Stimulated activated CD4-positive, alpha-beta T cell treated with anti-CD3 and anti-CD28 coated beads, Interleukin-1b, Interleukin-23, amount 100 ng/mL, for 48 hours (primary cell): ENCODE data around the gene HOXC11.

Source experiments
- DNase-seq: peaks from one replicate; pipeline ENCODE4 v3.0.0-alpha.2; 2020

HOXC11 gene

DNA sequence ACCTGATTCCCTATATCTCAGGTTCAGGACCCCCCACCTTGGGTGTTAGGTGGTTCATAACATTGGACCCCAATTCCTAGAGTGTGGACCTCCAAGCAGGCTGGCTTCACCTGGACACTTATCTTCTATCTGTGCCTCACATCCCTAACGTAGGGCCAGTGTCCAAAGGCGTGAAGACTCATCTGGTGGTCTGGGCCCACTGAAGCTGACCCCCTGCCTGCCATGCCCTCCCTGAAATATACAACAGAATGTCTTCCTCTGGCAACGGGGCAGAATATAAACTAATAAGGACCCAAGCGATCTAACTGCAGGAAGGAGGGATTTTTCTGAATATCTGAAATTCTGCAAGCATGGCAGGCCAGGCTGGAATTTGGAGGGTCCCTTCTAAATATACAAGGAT, 28.7 kb upstream of the HOXC11 start:
- no peak for DNase-seq

GRCh38 chr12:53944907-53945847, 27.7 kb upstream of the HOXC11 start:
- DNase-seq: no peak

- no peak for DNase-seq
These were observed 25.2 kb upstream of the HOXC11 start for GRCh38 chr12:53947743-53948142.

GRCh38 chr12:53948650-53949593, 24.0 kb upstream of the HOXC11 start:
- DNase-seq: no peak

DNA sequence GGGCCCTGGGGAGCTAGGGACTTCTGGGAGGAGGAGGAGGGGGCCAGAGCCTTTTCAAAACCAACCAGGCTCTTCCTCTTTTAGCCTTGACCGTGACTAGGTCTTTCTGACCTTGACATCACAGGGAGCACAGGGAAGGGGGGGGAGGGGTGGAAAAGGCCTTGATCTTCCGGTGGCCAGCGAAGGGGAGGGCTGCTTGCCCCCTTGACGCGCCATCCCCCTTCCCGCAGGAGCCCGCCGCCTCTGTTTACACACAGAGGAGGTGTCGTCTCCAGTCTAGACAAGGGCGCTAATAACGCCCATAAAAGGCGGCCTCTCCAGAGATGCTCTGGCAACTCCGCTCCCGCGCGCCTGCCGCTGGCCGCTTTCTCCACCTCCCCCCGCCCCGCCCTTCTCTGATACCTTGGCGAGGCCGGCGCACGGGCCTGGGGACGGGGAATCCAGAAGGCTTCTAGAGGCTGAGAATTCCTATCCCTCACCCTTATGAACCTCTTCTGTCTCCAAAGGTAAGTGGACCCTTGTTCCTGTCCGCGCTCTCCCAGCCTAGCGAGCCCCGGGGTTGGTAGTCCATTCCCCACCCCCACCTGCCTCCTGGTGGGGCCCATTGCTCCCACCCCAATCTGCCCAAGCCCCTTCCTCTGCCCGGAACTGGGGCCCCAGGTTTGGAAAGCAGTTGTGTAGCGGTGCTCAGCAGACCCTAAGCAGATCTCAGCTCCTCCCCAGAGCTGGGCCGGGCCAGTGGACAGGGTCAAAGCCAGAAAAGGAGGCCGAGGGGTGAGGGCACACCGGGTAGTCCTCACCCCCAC, 23.1 kb upstream of the HOXC11 start:
- no peak for DNase-seq

GRCh38 chr12:53950437-53950773, 22.5 kb upstream of the HOXC11 start:
- DNase-seq: no peak

DNA sequence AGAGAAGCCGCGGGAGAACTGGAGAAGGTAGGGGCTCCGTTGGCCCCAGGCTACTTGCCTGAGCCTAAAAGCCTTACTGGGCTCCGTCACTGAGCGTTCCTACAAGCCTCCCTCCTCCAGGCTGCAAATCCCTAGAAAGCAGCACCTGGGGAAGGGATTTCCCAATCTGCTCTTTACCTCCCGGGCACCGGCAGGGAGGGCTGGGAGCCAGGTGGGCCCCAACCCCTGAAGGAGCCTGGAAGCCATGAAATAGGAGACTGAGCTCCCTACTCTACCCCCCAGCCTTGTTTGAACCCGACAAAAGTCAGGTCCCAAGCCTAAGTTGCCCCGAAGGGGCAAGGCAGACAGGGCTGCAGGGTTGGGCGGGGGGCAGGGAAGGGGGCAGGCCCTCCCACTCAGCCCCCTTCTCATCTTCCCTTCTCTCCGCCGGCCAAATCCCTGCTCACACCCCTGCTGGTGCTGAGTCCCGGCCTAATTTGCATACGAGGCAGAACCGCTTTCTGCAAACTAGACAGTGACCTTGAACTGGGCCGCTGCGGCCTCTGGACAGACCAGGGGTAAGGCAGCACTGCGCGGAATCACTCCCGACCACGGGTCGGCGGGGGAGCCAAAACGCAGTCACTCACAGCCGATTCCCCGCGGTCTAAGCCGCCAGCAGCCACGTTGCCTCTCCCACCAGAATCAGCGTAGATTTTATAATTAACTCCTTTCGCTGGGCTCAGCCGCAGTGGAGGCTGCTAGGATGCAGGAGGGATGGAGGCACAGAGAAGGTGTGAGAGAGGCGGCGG, 21.9 kb upstream of the HOXC11 start:
- no peak for DNase-seq

DNA sequence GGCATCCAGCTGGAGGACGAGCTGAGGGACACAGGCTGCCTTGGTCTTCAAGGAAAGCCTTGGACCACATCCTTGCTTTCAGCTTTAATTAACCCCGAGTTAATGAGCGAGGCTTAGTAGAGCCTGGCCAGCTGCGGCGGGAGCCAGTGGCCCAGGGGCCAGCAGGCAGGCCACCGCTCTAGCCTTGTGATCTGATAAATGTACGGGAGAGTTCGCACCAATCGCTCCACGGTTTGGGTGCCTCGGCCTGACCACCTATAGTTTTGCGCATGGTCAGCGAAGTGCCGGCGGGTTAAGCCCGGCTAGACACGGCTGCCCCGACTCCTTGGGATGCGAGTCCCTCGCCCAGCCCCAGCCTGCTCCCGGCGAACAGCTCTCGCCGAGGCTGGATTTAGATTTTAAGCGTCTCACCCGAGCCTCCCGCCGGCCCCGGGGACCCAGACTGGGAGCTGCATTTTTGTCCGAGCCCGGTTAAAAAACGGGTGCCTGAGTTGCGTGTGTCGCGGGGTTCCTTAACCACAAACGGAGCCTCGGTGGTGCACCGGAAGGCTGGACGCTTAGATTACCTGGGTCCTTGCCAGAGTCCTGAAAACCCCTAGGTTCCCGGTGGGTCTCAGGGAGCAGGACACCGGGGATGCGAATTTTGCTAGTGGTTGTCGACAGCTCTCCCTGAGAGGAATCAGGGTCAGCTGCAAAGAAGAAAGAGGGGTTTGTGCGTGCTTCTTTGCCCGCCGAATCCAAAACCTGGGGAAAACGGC, 21.2 kb upstream of the HOXC11 start:
- no peak for DNase-seq

- no peak for DNase-seq
These were observed 20.6 kb upstream of the HOXC11 start for GRCh38 chr12:53952335-53952694.

DNA sequence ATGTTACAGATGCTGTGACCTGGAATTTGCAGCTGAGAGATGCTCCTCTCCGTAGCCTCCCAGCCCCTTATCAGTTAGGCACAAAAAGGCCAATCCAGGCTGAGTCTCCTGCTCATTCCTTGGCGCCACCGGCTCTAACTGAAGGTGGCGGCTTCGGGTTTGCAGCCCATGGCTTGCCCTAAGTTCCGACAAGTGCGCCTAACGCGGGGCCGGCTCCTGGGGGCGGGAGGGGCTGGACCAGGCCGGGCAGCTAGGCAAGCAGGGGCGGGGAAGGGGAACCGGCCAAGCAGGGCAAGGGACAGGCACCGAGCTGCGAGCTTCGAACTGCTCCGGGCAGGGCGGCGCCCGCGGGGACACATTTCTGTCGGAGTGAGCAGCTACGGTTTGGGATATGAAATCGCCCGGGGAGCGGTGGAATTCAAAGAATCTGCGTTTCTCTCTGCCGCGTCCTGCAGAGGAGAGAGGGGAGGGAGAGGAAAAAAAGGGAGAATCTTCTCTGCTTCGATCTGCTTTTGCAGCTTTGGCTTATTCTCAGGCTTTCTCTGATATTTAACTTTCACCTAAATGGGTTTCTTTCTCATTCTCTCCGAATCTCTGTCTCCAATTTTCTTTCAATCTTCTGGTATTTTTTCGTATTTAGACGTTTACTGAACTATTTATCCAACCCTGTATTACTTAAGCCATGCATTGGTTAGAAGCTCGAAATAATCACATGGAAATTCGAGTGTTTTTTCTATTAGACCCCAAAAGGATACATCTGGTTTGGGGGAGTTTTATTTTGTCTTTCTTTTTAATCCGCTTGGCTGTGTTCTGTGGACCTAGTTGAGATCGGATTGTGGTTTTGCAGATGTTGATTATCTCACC, 19.8 kb upstream of the HOXC11 start:
- DNase-seq: no peak

DNA sequence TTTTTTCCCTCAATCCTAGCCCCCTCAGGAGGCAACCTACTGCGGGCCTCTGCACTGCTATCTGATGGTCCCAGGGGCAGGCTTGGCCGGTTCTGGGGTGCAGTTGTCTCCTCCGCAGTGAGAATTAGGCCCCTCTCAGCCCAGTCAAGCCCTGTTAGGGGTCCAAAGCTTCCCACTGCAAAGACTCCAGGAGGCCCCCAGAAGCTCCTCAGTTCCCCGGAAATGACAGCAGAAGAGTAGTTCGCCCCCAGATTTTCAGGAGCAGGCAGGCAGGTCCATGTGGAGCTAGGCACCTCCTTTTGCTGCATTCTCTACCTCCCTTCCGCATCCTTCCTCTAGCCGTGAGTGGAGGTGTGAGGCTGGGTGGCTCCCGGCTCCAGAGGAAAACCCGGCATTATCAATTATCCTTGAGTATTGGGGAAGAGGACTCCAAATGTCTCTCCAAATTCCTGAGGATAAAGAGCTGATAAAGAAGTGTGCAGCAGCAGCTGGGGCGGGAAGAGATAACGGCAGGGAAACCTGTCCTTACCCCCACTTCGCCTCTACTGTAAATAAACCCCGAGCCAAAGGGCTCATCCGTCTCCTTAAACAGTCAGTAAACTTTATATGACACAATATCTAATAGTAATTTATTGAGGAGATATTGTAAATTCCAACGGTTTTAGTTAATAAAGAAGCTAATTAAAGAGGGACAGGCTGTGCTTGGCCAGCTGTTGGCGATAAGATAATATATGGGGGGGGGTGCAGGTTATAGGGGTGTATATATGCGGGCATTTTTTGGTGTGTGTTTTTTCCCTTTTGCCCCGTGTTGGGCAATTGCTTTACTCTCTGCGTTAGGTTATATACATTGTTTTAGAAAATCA, 18.9 kb upstream of the HOXC11 start:
- DNase-seq: no peak

GRCh38 chr12:53954694-53955035, 18.3 kb upstream of the HOXC11 start, which contains the start of gene HOXC12:
Gene HOXC12 (plus strand): TSS chr12:53954903. CDS start chr12:53954930, 27 bp downstream.
- no peak for DNase-seq

- DNase-seq: no peak
These were observed 17.7 kb upstream of the HOXC11 start for GRCh38 chr12:53955036-53955775.

DNA sequence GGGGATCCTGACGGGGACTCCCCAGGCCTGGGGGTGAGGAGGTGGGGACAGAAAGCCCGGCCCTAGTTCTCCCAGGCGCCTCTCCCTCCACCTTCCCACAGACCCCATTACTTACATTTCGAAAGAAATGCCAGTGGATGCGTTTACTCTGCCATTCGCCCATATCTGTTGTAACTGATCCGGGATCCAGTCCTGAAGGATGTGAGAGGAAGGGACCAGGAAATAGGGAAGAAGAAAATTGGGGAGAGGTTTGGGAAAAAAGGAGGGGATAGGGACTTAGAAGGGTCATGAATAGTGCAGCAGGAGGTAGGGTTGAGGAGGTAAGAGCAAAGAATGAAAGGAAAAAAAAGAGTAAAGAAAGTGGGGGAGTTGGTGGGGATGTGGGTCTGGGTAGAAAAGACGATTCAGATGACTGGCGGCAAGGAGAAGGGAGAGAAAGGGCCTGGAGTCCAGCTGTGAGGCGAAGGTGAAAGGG, 17.1 kb upstream of the HOXC11 start:
- no peak for DNase-seq

- no peak for DNase-seq
These were observed 16.6 kb upstream of the HOXC11 start for GRCh38 chr12:53956251-53956887.

DNA sequence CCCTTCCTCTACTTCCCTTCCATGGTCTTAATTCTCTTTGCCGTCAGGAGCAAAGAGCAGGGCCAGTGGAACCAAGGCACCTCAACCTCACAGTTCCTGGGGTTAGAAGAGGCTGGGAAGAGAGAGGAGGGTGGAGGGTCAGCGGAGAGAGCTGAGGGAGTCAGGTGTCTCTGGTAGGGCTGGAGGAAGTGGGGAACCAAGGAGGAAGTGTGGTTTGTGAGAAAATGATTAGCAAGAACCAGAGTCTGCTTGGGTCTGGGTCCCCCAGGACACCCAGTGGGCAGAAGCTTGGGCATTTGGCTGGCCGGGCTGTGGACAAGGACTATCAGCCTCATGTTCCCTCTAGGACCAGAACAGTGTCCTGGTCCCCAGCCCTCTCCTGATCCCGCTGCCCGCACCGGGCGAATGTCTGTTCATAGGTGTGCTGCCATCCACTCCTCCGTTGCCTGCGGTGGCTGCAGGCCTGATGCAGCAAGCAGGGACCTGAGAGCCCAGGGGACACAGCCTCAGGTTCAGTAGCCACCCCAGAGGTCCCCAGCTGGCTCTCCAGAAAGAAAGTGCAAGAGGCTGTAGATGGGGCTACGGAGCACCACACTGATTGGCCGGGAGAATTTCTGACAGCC, 15.9 kb upstream of the HOXC11 start:
- no peak for DNase-seq

- no peak for DNase-seq
These were observed 14.8 kb upstream of the HOXC11 start for GRCh38 chr12:53958128-53958527.

DNA sequence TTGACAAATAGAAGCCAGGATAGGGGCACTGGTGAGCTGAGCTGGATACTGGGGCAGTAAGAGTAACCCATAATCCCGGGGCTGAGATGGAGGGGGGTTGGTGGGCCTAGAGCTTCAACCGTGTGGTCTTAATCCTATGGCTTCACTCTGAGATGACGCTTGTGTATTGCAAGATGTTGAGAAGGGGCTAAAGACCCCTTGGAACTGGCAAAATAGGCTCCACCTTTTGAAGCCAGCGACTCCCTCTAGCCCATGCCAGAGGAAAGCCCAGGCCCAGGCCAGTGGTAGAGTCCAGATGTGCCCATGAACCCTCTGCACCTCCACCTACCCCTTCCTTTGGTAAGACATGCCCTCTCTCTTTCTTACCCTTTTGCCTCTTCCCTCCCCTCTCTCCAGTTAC, 13.6 kb upstream of the HOXC11 start:
- no peak for DNase-seq
